PC-3 (cell line): ENCODE data around the gene PAX4. TPM values are rescaled to one million over a fixed set of nuclear protein-coding genes. Genes with fewer than 3 reads are reported as not detected.
A peak's percentile ranks its signal among the peaks of the same experiment; 100 is the strongest.

Source experiments
- ATAC-seq: fragments of 200-7000 bp; cut with Tn5 transposase; 2 replicates; pipeline ENCODE4 v1.9.1; 2020; ENCODE audit warnings: mild to moderate bottlenecking, moderate library complexity
- BruUV-seq: library from RNA; stranded (reverse); fragments of 400-500 nt; replicated peaks from 2 replicates; lab custom pipeline; 2021; lab: Mats Ljungman, UMichigan
- CTCF ChIA-PET: fragments of 300-600 bp; sonication (Branson Sonifier 250); formaldehyde crosslinking; loops from one replicate; lab custom pipeline; 2022; ENCODE audit warnings: antibody characterized with exemption; lab: Charles Lee
- POLR2A ChIA-PET: fragments of 300-600 bp; sonication (Branson Sonifier 250); formaldehyde crosslinking; loops from one replicate; lab custom pipeline; 2022; ENCODE audit warnings: antibody characterized with exemption; ENCODE audit not compliant: unreplicated experiment; lab: Charles Lee
- DNase-seq: peaks from one replicate; pipeline ENCODE4 v3.0.0-alpha.2; 2015
- H2AFZ ChIP-seq: fragments of 300-600 bp; sonication (generic); 2 replicates; pipeline ENCODE4 v1.6.0; 2016; ENCODE audit warnings: antibody characterized with exemption, low read length
- H3F3A ChIP-seq: fragments of 300-600 bp; sonication (generic); one replicate; pipeline ENCODE4 v1.6.0; 2017; ENCODE audit warnings: antibody characterized with exemption, low read length, control low read depth, mild to moderate bottlenecking; ENCODE audit not compliant: unreplicated experiment
- H3K27ac ChIP-seq: fragments of 300-600 bp; sonication (generic); 2 replicates; pipeline ENCODE4 v1.5.1; 2016; ENCODE audit warnings: mild to moderate bottlenecking, low read length
- H3K27me3 ChIP-seq: fragments of 300-600 bp; sonication (generic); 2 replicates; pipeline ENCODE4 v1.6.1; 2016; ENCODE audit warnings: low read length, mixed read lengths
- H3K36me3 ChIP-seq: fragments of 300-600 bp; sonication (generic); 2 replicates; pipeline ENCODE4 v1.6.1; 2016; ENCODE audit warnings: low read depth, mixed run types, low read length, mixed read lengths
- H3K4me1 ChIP-seq: fragments of 300-600 bp; sonication (generic); 2 replicates; pipeline ENCODE4 v1.5.1; 2016; ENCODE audit warnings: low read length; ENCODE audit not compliant: insufficient read depth
- H3K4me2 ChIP-seq: fragments of 300-600 bp; sonication (generic); 2 replicates; pipeline ENCODE4 v1.6.0; 2016; ENCODE audit warnings: low read length
- H3K4me3 ChIP-seq: fragments of 300-600 bp; sonication (generic); 2 replicates; pipeline ENCODE4 v1.5.1; 2016; ENCODE audit warnings: mild to moderate bottlenecking, low read length, mixed read lengths
- H3K79me2 ChIP-seq: fragments of 300-600 bp; sonication (generic); 2 replicates; pipeline ENCODE4 v1.6.1; 2017; ENCODE audit warnings: low read length, mixed read lengths
- H3K9ac ChIP-seq: fragments of 300-600 bp; sonication (generic); 2 replicates; pipeline ENCODE4 v1.6.0; 2016; ENCODE audit warnings: mild to moderate bottlenecking, low read length
- H3K9me2 ChIP-seq: fragments of 300-600 bp; sonication (generic); replicated peaks from 2 replicates; pipeline ENCODE4 v1.6.1; 2016; ENCODE audit warnings: mixed run types, low read length, mixed read lengths
- H3K9me3 ChIP-seq: fragments of 300-600 bp; sonication (generic); 2 replicates; pipeline ENCODE4 v1.6.1; 2016; ENCODE audit warnings: low read length, mixed read lengths
- H4K20me1 ChIP-seq: fragments of 300-600 bp; sonication (generic); 2 replicates; pipeline ENCODE4 v1.6.1; 2016; ENCODE audit warnings: low read length, mixed read lengths
- EZH2 ChIP-seq: fragments of 300-600 bp; sonication (generic); IDR thresholded peaks from one replicate; pipeline ENCODE4 v1.6.1; 2017; ENCODE audit warnings: antibody characterized with exemption, mild to moderate bottlenecking, low read length; ENCODE audit not compliant: unreplicated experiment
- EZH2phosphoT487 ChIP-seq: fragments of 300-600 bp; sonication (generic); IDR thresholded peaks from 2 replicates; pipeline ENCODE4 v1.6.1; 2018; ENCODE audit warnings: mild to moderate bottlenecking, antibody characterized with exemption, low read length, borderline replicate concordance
- intact Hi-C: fragments of 100-400 bp; cut with micrococcal nuclease; formaldehyde crosslinking; loops from 2 replicates; pipeline ENCODE4 v1.9.0; 2023
- total RNA-seq: library from RNA; depleted of rRNA; stranded (reverse); fragments of >200 nt; gene quantifications from 2 replicates; pipeline ENCODE4 v1.2.3, GENCODE V29; 2014
- TF ChIP-seq, protein P1 (sequence below): fragments of 300-600 bp; sonication (generic); conservative IDR thresholded peaks from 2 replicates; pipeline ENCODE4 v1.5.1; 2017; ENCODE audit warnings: antibody characterized with exemption, low read depth, mild to moderate bottlenecking, low read length

PAX4 gene
- total RNA-seq, 1 experiment from 2014 or later = not detected

DNA sequence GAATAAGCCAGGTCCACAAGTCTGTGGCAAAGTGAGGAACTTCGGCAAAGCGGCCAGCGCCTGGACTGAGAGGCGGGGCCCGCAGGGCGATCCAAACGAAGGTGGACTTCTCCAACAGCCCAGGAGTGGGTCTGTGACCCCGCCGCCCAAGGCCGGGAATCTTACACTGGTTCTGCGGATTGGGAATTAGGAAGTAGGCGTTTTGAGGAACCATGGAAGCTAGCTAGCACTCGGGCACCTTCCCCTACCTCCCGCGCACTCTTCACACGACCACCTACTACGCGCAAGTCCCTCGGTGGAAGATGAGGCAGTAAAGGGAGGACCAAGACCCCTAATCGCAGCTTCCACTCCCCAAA is 30.3 kb downstream of the PAX4 start:
- Histone ChIP-seq H3K79me2 (peaks cover 43% of the 10 kb centered on the region), H3K27ac (no peak overlapping the region), H3K9ac (peak overlapping the region; percentile 92), H3K36me3 (peaks cover 10% of the 10 kb centered on the region), H3K9me3 (no peaks in the 10 kb centered on the region), H4K20me1 (peaks cover 27% of the 10 kb centered on the region), H2AFZ (peak overlapping the region; percentile 93), H3K9me2 (no peaks in the 10 kb centered on the region), H3K4me2 (peak overlapping the region; percentile 95), H3K4me3 (peak overlapping the region; percentile 94), H3K4me1 (peaks cover 27% of the 10 kb centered on the region), H3F3A (no peaks in the 10 kb centered on the region), H3K27me3 (no peaks in the 10 kb centered on the region)
- TF ChIP-seq, protein P1, sequence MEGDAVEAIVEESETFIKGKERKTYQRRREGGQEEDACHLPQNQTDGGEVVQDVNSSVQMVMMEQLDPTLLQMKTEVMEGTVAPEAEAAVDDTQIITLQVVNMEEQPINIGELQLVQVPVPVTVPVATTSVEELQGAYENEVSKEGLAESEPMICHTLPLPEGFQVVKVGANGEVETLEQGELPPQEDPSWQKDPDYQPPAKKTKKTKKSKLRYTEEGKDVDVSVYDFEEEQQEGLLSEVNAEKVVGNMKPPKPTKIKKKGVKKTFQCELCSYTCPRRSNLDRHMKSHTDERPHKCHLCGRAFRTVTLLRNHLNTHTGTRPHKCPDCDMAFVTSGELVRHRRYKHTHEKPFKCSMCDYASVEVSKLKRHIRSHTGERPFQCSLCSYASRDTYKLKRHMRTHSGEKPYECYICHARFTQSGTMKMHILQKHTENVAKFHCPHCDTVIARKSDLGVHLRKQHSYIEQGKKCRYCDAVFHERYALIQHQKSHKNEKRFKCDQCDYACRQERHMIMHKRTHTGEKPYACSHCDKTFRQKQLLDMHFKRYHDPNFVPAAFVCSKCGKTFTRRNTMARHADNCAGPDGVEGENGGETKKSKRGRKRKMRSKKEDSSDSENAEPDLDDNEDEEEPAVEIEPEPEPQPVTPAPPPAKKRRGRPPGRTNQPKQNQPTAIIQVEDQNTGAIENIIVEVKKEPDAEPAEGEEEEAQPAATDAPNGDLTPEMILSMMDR = no peak
- TF ChIP-seq EZH2phosphoT487 (no peak), EZH2 (no peak)
- intact Hi-C loops = loop anchor here (2.0 to 5.0 kb wide), 2 partner anchors 65 to 80 kb away; partner anchors contain the start of gene SND1
- CTCF ChIA-PET = interaction anchor here (0.6 kb wide), 2 partner anchors 74 to 120 kb away, joined by 3 to 6 read pairs; no protein-coding TSS in a partner anchor
- no peak for ATAC-seq
- POLR2A ChIA-PET = interaction anchor here (0.7 kb wide), 1 partner anchor 240 kb away, joined by 7 read pairs; no protein-coding TSS in a partner anchor
- no peak for DNase-seq
- BruUV-seq = TSS peak; percentile 3

DNA sequence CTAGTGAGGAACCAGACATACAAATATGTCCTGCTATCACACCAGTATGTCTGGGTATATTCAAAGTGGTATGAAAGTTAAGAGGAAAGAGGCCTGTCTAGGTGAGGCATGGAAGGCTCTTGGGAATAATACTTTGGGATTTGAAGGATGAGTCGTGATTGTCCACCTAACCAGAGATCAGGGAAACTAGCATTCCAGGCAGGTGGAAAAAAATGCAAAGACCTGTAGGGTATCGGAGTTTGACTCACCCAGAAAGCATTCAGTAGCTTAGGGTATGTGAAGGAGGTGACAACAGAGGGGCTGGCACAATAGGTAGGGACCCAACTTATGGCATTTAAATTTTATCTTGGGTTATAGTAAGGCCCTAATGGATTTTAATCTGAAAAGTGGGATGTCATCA is 31.6 kb downstream of the PAX4 start:
- Histone ChIP-seq H3K9me2 (no peaks in the 10 kb centered on the region), H3K36me3 (peaks cover 16% of the 10 kb centered on the region), H3K9me3 (no peaks in the 10 kb centered on the region), H3K9ac (no peak overlapping the region), H2AFZ (no peak overlapping the region), H4K20me1 (peaks cover 27% of the 10 kb centered on the region), H3K4me3 (no peak overlapping the region), H3K27ac (no peak overlapping the region), H3K27me3 (no peaks in the 10 kb centered on the region), H3K79me2 (peaks cover 56% of the 10 kb centered on the region), H3K4me2 (0 out of 2 replicates have a peak overlapping the region, but pooled peaks have one; percentile 99), H3K4me1 (peaks cover 27% of the 10 kb centered on the region), H3F3A (no peaks in the 10 kb centered on the region)
- POLR2A ChIA-PET = interaction anchor here (0.6 kb wide), 1 partner anchor 666 kb away, joined by 5 read pairs; no protein-coding TSS in a partner anchor
- TF ChIP-seq EZH2 = no peak
- TF ChIP-seq EZH2phosphoT487 = no peak
- TF ChIP-seq, protein P1 = no peak
- intact Hi-C loops = loop anchor here (5.0 kb wide), 1 partner anchor 81 kb away; no protein-coding TSS in a partner anchor
- ATAC-seq = no peak
- CTCF ChIA-PET = no interaction called here
- BruUV-seq = no TSS peak
- peak; percentile 42 for DNase-seq
